Brain microvascular endothelial cell (primary cell): Measurements from ENCODE around the gene EXOSC9.
A peak's percentile ranks its signal among the peaks of the same experiment; 100 is the strongest.

Source experiments
- DNase-seq: peaks from one replicate; pipeline ENCODE4 v3.0.0-alpha.2; 2020
- H3K27ac ChIP-seq: fragments of 250-450 bp; sonication (Bioruptor Pico); 2 replicates; pipeline ENCODE4 v1.5.1; 2020; ENCODE audit warnings: mild to moderate bottlenecking, moderate library complexity
- H3K27me3 ChIP-seq: fragments of 250-450 bp; sonication (Bioruptor Pico); replicated peaks from 2 replicates; pipeline ENCODE4 v1.5.1; 2020; ENCODE audit warnings: mild to moderate bottlenecking
- H3K36me3 ChIP-seq: fragments of 250-450 bp; sonication (Bioruptor Pico); replicated peaks from 2 replicates; pipeline ENCODE4 v1.5.1; 2020; ENCODE audit warnings: mild to moderate bottlenecking
- H3K4me3 ChIP-seq: 2 replicates; pipeline ENCODE4 v1.5.1; 2011; ENCODE audit warnings: low read depth, mild to moderate bottlenecking, control low read depth, low read length, moderate library complexity
- CTCF ChIP-seq: IDR thresholded peaks from 2 replicates; pipeline ENCODE4 v1.5.1; 2011; ENCODE audit warnings: low read depth, mild to moderate bottlenecking, moderate library complexity, low read length, control low read depth, inconsistent platforms; ENCODE audit errors: missing control alignments
- in situ Hi-C: cut with HindIII; loops from 2 replicates; pipeline ENCODE4 v1.10.0; 2017; ENCODE audit warnings: low sequenced_read_pairs, low pct_ligation_motif_present

Gene EXOSC9

GRCh38 chr4:121765368-121765705 is 35.8 kb upstream of the EXOSC9 start:
- Histone ChIP-seq H3K36me3 (no peaks in the 10 kb centered on the region), H3K4me3 (peak overlapping the region; percentile 63), H3K27me3 (no peaks in the 10 kb centered on the region), H3K27ac (no peak overlapping the region)
- in situ Hi-C loops: no loop called here
- TF ChIP-seq CTCF: no peak
- DNase-seq: no peak

- in situ Hi-C loops: no loop called here
- no peak for DNase-seq
- Histone ChIP-seq H3K4me3 (no peak overlapping the region), H3K36me3 (no peaks in the 10 kb centered on the region), H3K27me3 (no peaks in the 10 kb centered on the region), H3K27ac (no peak overlapping the region)
- TF ChIP-seq CTCF: no peak
Observed at GRCh38 chr4:121765971-121766538, 35.1 kb upstream of the EXOSC9 start.

GRCh38 chr4:121767166-121767565 is 34.0 kb upstream of the EXOSC9 start:
- H3K4me3 ChIP-seq: no peak overlapping the region
- no peaks in the 10 kb centered on the region for H3K36me3 ChIP-seq
- no peak for TF ChIP-seq CTCF
- no peak overlapping the region for H3K27ac ChIP-seq
- no peaks in the 10 kb centered on the region for H3K27me3 ChIP-seq
- DNase-seq: no peak
- in situ Hi-C loops: no loop called here

GRCh38 chr4:121769341-121769740 is 31.8 kb upstream of the EXOSC9 start:
- no peak for DNase-seq
- H3K27ac ChIP-seq: no peak overlapping the region
- TF ChIP-seq CTCF: no peak
- in situ Hi-C loops: no loop called here
- H3K36me3 ChIP-seq: no peaks in the 10 kb centered on the region
- H3K27me3 ChIP-seq: no peaks in the 10 kb centered on the region
- H3K4me3 ChIP-seq: no peak overlapping the region

GRCh38 chr4:121771869-121772268 is 29.3 kb upstream of the EXOSC9 start:
- TF ChIP-seq CTCF: no peak
- H3K27me3 ChIP-seq: no peaks in the 10 kb centered on the region
- in situ Hi-C loops: no loop called here
- no peaks in the 10 kb centered on the region for H3K36me3 ChIP-seq
- H3K27ac ChIP-seq: no peak overlapping the region
- DNase-seq: no peak
- no peak overlapping the region for H3K4me3 ChIP-seq

GRCh38 chr4:121773883-121774282 is 27.2 kb upstream of the EXOSC9 start:
- Histone ChIP-seq H3K4me3 (no peak overlapping the region), H3K27ac (no peak overlapping the region), H3K36me3 (no peaks in the 10 kb centered on the region), H3K27me3 (no peaks in the 10 kb centered on the region)
- TF ChIP-seq CTCF: no peak
- in situ Hi-C loops: no loop called here
- no peak for DNase-seq
